Ectodermal cell (in vitro differentiated cells): Measurements from ENCODE around the gene ARMC7.
"Not testable (repeated sequence)": the region's sequence is repeated elsewhere in the genome, so short reads cannot be mapped to it uniquely, and the experiment has no call there.

Experiments used
- H3K27ac ChIP-seq: 2 replicates; pipeline ENCODE4 v1.7.0; 2013; ENCODE audit warnings: mild to moderate bottlenecking, low read depth, low read length; ENCODE audit not compliant: insufficient read depth, poor library complexity, severe bottlenecking
- H3K27me3 ChIP-seq: 2 replicates; pipeline ENCODE4 v1.7.0; 2013; ENCODE audit warnings: mild to moderate bottlenecking, low read length; ENCODE audit not compliant: insufficient read depth, control insufficient read depth, poor library complexity, severe bottlenecking
- H3K36me3 ChIP-seq: one replicate; pipeline ENCODE4 v1.7.0; 2013; ENCODE audit warnings: low read length; ENCODE audit not compliant: control insufficient read depth, insufficient read depth
- H3K4me1 ChIP-seq: one replicate; pipeline ENCODE4 v1.7.0; 2013; ENCODE audit warnings: low read length; ENCODE audit not compliant: control insufficient read depth, insufficient read depth
- H3K4me3 ChIP-seq: 2 replicates; pipeline ENCODE4 v1.7.0; 2013; ENCODE audit warnings: low read depth, low read length, control low read depth; ENCODE audit not compliant: insufficient read depth
- H3K9me3 ChIP-seq: 2 replicates; pipeline ENCODE4 v1.7.0; 2013; ENCODE audit warnings: mild to moderate bottlenecking, low read length, moderate library complexity; ENCODE audit not compliant: control insufficient read depth
- WGBS, 2 experiments: methylation state at CpG; one replicate each; pipeline ENCODE4 v1.1.7; 2013; ENCODE audit warnings: missing lambda C conversion rate in 2 of 2; 5-methylcytosine and 5-hydroxymethylcytosine counted together

The ARMC7 gene

GRCh38 chr17:75114552-75115314 lies 5.0 kb downstream of the ARMC7 start:
- no peaks in the 10 kb centered on the region for H3K27me3 ChIP-seq
- WGBS, 2 experiments: 90 to 92% methylated on average over 19 of the region's 19 CpGs
- no peaks in the 10 kb centered on the region for H3K9me3 ChIP-seq
- no peak overlapping the region for H3K27ac ChIP-seq
- no peaks in the 10 kb centered on the region for H3K36me3 ChIP-seq
- H3K4me1 ChIP-seq: peaks cover 3% of the 10 kb centered on the region
- H3K4me3 ChIP-seq: no peak overlapping the region

GRCh38 chr17:75115555-75115954 lies 5.8 kb downstream of the ARMC7 start:
- no peak overlapping the region for H3K4me3 ChIP-seq
- H3K9me3 ChIP-seq: no peaks in the 10 kb centered on the region
- no peaks in the 10 kb centered on the region for H3K27me3 ChIP-seq
- H3K36me3 ChIP-seq: no peaks in the 10 kb centered on the region
- H3K27ac ChIP-seq: no peak overlapping the region
- H3K4me1 ChIP-seq: peaks cover 3% of the 10 kb centered on the region

GRCh38 chr17:75116737-75117136 lies 7.0 kb downstream of the ARMC7 start:
- H3K27ac ChIP-seq: no peak overlapping the region
- 96 to 97% methylated on average over 9 of the region's 9 CpGs for WGBS, 2 experiments
- peaks cover 3% of the 10 kb centered on the region for H3K4me1 ChIP-seq
- no peaks in the 10 kb centered on the region for H3K27me3 ChIP-seq
- no peak overlapping the region for H3K4me3 ChIP-seq
- H3K9me3 ChIP-seq: no peaks in the 10 kb centered on the region
- H3K36me3 ChIP-seq: no peaks in the 10 kb centered on the region

- H3K36me3 ChIP-seq: no peaks in the 10 kb centered on the region
- no peaks in the 10 kb centered on the region for H3K9me3 ChIP-seq
- peaks cover 3% of the 10 kb centered on the region for H3K4me1 ChIP-seq
- H3K4me3 ChIP-seq: no peak overlapping the region
- 94 to 96% methylated on average over 14 of the region's 14 CpGs for WGBS, 2 experiments
- H3K27ac ChIP-seq: no peak overlapping the region
- no peaks in the 10 kb centered on the region for H3K27me3 ChIP-seq
Measured at GRCh38 chr17:75118307-75118706, 8.5 kb downstream of the ARMC7 start.

GRCh38 chr17:75124041-75124818 lies 14.5 kb downstream of the ARMC7 start:
- Histone ChIP-seq H3K9me3 (no peaks in the 10 kb centered on the region), H3K27ac (no peak overlapping the region), H3K4me1 (no peaks in the 10 kb centered on the region), H3K4me3 (no peak overlapping the region), H3K27me3 (no peaks in the 10 kb centered on the region), H3K36me3 (peaks cover 10% of the 10 kb centered on the region)
- 95 to 96% methylated on average over 19 of the region's 19 CpGs for WGBS, 2 experiments

- no peak overlapping the region for H3K27ac ChIP-seq
- WGBS, 2 experiments: 91 to 94% methylated on average over 4 of the region's 4 CpGs
- H3K36me3 ChIP-seq: peaks cover 13% of the 10 kb centered on the region
Measured at GRCh38 chr17:75124819-75125162, 15.0 kb downstream of the ARMC7 start.

GRCh38 chr17:75125984-75126383 lies 16.2 kb downstream of the ARMC7 start:
- 64 to 73% methylated on average over 3 of the region's 3 CpGs for WGBS, 2 experiments
- no peak overlapping the region for H3K27ac ChIP-seq
- H3K4me3 ChIP-seq: no peak overlapping the region

More at GRCh38 chr17:75124819-75125162, 15.0 kb downstream of the ARMC7 start:
- H3K9me3 ChIP-seq: no peaks in the 10 kb centered on the region
- H3K4me3 ChIP-seq: no peak overlapping the region
- H3K27me3 ChIP-seq: no peaks in the 10 kb centered on the region
- H3K4me1 ChIP-seq: no peaks in the 10 kb centered on the region

GRCh38 chr17:75126954-75127353 lies 17.2 kb downstream of the ARMC7 start:
- H3K9me3 ChIP-seq: no peaks in the 10 kb centered on the region
- peaks cover 6% of the 10 kb centered on the region for H3K4me1 ChIP-seq
- H3K27me3 ChIP-seq: no peaks in the 10 kb centered on the region
- H3K4me3 ChIP-seq: no peak overlapping the region
- WGBS, 2 experiments: 94 to 96% methylated on average over 8 of the region's 8 CpGs
- H3K36me3 ChIP-seq: peaks cover 13% of the 10 kb centered on the region
- no peak overlapping the region for H3K27ac ChIP-seq

More at GRCh38 chr17:75125984-75126383, 16.2 kb downstream of the ARMC7 start:
- H3K27me3 ChIP-seq: no peaks in the 10 kb centered on the region
- peaks cover 13% of the 10 kb centered on the region for H3K36me3 ChIP-seq
- H3K4me1 ChIP-seq: peaks cover 6% of the 10 kb centered on the region
- no peaks in the 10 kb centered on the region for H3K9me3 ChIP-seq

GRCh38 chr17:75127936-75128335 lies 18.2 kb downstream of the ARMC7 start:
- not testable (repeated sequence) for H3K9me3 ChIP-seq, H3K4me3 ChIP-seq, H3K27ac ChIP-seq, H3K27me3 ChIP-seq, H3K4me1 ChIP-seq
- 91 to 97% methylated on average over 5 of the region's 5 CpGs for WGBS, 2 experiments
- H3K36me3 ChIP-seq: peaks cover 13% of the 10 kb centered on the region

GRCh38 chr17:75128694-75129505 lies 19.1 kb downstream of the ARMC7 start:
- 94 to 96% methylated on average over 33 of the region's 33 CpGs for WGBS, 2 experiments
- Histone ChIP-seq H3K9me3 (no peaks in the 10 kb centered on the region), H3K4me1 (peaks cover 6% of the 10 kb centered on the region), H3K36me3 (peaks cover 13% of the 10 kb centered on the region), H3K4me3 (no peak overlapping the region), H3K27me3 (no peaks in the 10 kb centered on the region), H3K27ac (no peak overlapping the region)
